Mammary epithelial cell (primary cell): ENCODE results near the gene NCLN.
"Not testable (repeated sequence)": the region's sequence is repeated elsewhere in the genome, so short reads cannot be mapped to it uniquely, and the experiment has no call there.

Experiments
- CTCF ChIP-seq, 2 donors: IDR thresholded peaks in 1 of 2; conservative IDR thresholded peaks in 1 of 2; 2 replicates each; pipeline ENCODE4 v1.5.1; 2011 to 2012; ENCODE audit warnings: inconsistent platforms in 2 of 2, low read length in 2 of 2, mild to moderate bottlenecking in 2 of 2, control low read depth in 1 of 2, low read depth in 1 of 2; ENCODE audit not compliant: insufficient read depth in 1 of 2; ENCODE audit errors: extremely low read depth in 1 of 2
- EZH2 ChIP-seq: IDR thresholded peaks from 2 replicates; pipeline ENCODE4 v1.6.1; 2012; ENCODE audit warnings: low read length, inconsistent platforms, borderline replicate concordance

- TF ChIP-seq CTCF (conservative IDR thresholded peaks at IDR 0.05 in 1 of 2, IDR thresholded peaks at IDR 0.05 in 1 of 2; ENCODE audit: extremely low read depth in 1 of 2, insufficient read depth in 1 of 2, low read depth in 1 of 2, low read length in 2 of 2); EZH2: not testable (repeated sequence)
Observed at GRCh38 chr19:3154447-3154846, 31.3 kb upstream of the NCLN start.
